Fibroblast of skin of left biceps (primary cell): ENCODE results near the gene EMC8.

ENCODE experiments used
- DNase-seq, 2 experiments: peaks; one replicate each; pipeline ENCODE4 v3.0.0-alpha.2; 2013; ENCODE audit warnings: low read depth in 2 of 2

The EMC8 gene

GRCh38 chr16:85730186-85730465 is 69.2 kb downstream of the EMC8 start:
- DNase-seq, result no peak

- DNase-seq, result no peak
Measured at GRCh38 chr16:85729452-85730185, 69.7 kb downstream of the EMC8 start.

- DNase-seq, result no peak
Measured at GRCh38 chr16:85728879-85729278, 70.5 kb downstream of the EMC8 start.
